SK-MEL-5 (cell line): ENCODE results near the gene DBF4B. TPM values are rescaled to one million over a fixed set of nuclear protein-coding genes. Genes with fewer than 3 reads are reported as not detected.
"Not testable (repeated sequence)": the region's sequence is repeated elsewhere in the genome, so short reads cannot be mapped to it uniquely, and the experiment has no call there.

ENCODE experiments used
- DNase-seq: peaks from one replicate; pipeline ENCODE4 v3.0.0-alpha.2; 2016; ENCODE audit warnings: low read depth, low spot score
- in situ Hi-C: cut with HindIII; loops from 2 replicates; pipeline ENCODE4 v1.10.0; 2016; ENCODE audit warnings: low sequenced_read_pairs, high pct_unique_total_duplicates, low pct_unique_long_range_greater_than_20kb
- polyA plus RNA-seq, 2 experiments: library from polyadenylated mRNA; depleted of rRNA; stranded (reverse); fragments of >200 nt; gene quantifications; 2 replicates each; pipeline ENCODE4 v1.2.3, GENCODE V29; 2015
- total RNA-seq: library from RNA; depleted of rRNA; stranded (reverse); fragments of >200 nt; shearing (Covaris generic); gene quantifications from 2 replicates; pipeline ENCODE4 v1.2.3, GENCODE V29; 2014; rRNA removed

The DBF4B gene, protein sequence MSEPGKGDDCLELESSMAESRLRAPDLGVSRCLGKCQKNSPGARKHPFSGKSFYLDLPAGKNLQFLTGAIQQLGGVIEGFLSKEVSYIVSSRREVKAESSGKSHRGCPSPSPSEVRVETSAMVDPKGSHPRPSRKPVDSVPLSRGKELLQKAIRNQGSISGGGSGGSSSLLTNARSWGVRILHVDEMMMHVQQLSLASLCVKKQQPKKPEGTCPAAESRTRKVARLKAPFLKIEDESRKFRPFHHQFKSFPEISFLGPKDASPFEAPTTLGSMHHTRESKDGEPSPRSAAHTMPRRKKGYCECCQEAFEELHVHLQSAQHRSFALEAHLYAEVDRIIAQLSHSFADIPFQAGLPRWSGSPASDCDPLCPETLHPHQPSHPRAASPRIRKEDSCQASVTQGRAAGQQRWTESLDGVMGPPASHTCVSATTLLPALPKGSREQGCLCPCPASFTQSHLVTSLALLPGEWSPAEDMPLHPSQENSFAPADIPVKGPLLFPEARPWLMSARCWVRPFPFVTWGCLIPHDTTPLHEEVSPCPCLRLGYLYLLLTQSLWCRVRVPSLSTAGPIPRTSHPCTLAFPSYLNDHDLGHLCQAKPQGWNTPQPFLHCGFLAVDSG
- total RNA-seq, result 9.0 and 9.4 TPM in 2 replicates
- 15.0 TPM in 2 replicates for polyA plus RNA-seq (2015; cell fraction: cytosol; rRNA removed)
- polyA plus RNA-seq (2015; cell fraction: nucleus; rRNA removed), result 80.9 and 81.2 TPM in 2 replicates

DNA sequence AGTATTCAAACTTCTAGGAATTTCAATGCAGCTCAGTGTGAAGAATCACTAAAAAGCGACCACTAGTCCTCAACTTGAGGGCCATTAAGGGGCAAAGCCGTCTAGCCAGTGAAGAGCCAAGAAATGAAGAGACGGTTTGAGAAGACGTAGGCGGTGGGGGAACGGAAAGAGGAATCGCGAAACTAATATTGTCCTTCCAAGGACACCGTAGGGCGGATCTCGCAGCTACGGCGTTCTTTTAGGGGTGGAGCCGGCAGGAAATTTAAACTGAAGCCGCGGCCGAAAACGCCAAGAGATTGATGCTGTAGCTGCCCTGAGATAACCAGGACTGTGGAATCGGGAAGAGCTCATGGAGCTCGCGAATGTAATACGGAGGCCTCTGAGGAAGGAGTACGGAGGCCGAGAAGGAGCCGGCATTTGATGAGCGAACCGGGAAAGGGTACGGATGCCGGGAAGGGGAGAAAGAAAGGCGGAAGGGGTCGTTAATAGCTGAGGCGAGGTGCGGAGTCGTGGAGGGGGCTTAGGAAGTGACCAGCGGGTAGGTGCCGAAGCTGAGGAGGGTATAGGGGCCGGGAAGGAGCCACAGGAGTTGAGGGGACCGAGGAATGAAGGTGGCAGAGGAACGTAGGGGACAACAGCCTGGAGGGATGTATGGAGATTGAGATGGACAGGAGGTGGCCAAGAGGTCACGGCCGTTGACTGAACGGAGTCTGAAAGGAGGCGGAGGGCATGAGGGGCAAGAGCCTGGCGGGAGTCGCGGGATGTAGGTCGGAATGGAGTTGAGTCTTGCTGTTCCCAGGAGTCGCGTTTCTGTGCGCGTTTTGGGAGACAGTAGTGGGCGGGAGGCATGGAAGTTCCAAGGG lies at the start of gene DBF4B:
Gene DBF4B (plus strand): TSS at position 265 of the 863 bp plus-strand sequence. CDS start 156 bp downstream, at position 421.
- peak; percentile 90 for DNase-seq
- in situ Hi-C loops, result no loop called here

DNA sequence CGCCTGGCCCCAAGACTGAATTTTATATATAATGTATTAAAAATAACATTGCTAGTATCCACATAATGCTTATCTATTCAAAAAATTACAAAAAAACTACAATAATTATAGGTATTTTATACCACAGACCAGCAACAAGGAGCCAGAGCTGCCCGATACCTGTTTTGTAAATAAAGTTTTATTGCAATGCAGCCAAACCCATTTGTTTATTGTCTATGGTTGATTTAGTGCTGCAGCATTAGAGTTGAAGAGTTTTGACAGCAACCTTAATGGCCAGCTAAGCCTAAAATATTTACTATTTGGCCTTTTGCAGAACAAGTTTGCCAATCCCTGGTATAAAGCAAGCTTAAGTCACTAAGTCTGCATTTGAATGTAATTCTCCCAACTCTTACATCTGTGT lies 46.6 kb upstream of the DBF4B start:
- DNase-seq, result no peak
- in situ Hi-C loops, result no loop called here

DNA sequence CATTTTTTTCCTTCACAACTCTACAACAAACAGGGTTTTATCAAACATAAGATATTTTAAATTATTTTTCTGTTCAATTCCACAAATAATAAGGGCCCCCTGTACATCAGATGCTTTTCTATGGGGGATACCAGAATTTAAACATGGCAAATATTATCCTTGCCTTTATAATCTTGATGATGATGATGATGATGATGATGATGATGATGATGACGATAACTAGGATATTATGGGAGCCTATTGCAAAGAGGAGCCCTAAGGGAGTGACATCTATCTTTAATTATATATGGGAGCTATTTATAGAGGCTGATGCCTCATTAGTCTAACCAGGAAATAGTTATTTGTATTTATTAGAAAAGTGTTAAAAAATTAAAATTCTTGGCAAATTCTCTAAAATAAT lies 45.4 kb upstream of the DBF4B start:
- DNase-seq, result no peak
- in situ Hi-C loops, result no loop called here

DNA sequence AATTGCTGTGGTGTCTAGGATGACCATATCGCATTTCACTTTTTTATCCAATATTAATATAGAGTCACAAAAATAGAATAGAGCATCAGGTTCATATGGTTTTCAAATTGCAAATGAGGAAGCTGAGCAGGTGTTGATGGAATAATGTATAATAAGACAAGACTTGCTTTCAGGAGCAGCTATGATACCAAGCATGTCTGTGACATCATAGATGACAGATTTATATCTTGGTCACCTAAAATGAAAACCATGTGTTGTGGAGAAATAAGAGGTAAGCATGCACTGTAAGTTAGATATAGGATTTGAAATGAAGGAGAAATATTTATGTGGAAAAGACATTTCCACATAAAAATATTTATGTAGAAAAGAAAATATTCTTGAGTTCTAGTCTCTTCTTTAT lies 43.6 kb upstream of the DBF4B start:
- DNase-seq, result no peak
- in situ Hi-C loops, result no loop called here

DNA sequence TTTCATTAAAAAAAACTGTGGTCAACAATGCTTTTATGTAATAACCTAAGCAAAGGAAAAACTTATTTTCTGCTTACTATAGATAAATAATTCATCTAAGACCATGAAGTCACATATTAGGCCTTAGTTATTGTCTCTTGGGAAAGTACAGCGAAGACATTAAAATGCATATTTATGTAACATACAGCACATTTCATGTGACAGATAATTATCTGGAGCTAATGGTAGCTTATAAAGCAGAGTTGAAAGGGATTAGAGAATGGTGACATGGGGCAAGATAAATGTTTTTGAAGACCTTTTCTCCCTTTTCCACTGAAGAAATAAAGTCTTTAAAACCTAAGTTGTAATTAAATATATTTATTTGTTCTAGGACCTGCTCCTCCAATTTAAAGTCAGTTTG lies 42.5 kb upstream of the DBF4B start:
- no peak for DNase-seq
- in situ Hi-C loops, result no loop called here

DNA sequence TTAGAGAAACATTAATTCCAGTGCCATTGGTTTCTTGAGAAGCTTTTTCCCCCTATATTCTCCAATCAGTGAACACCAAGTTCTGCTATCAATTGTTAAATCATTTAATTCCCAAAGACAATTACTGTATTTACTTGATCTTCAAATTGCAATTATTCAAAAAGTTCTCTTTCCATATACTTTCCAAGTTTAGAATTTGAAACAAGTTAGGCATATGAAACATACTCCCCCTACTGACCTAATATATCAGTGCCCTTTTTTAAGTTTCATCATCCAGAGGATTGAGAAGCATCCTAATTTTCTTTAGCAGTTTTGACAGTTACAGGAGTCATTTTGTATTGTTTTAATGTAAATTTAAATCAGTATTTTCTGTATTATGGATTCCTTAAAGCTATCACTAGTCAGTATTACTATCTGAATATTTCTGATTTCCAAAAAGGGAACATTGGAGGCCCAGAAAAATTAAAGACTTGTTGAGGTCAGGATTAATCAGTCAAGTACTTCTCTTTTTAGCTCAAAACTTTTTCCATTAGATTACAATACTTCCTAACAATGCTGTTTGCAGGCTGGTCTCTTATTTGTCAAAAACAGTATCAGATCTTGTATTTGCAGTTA lies 35.9 kb upstream of the DBF4B start:
- peak; percentile 54 for DNase-seq
- in situ Hi-C loops, result no loop called here

DNA sequence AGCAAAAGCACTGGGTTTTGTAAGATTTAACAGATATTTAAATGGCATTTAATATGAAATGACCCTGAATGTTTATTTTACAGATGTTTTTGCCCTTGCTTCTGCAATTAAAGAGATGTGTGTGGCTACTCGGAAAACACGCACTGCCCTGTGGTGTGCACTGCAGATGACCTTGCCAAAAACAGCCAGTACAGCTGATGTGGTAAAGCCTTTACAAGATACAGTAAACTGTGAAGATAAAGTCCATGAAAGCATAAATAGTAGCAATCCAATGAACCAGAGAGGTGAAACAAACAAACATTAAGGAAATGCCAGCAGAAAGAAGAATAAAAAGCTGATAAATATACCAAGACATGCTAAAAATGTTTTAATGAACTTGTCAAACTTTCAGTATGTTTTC lies 34.6 kb upstream of the DBF4B start:
- in situ Hi-C loops, result no loop called here
- no peak for DNase-seq

DNA sequence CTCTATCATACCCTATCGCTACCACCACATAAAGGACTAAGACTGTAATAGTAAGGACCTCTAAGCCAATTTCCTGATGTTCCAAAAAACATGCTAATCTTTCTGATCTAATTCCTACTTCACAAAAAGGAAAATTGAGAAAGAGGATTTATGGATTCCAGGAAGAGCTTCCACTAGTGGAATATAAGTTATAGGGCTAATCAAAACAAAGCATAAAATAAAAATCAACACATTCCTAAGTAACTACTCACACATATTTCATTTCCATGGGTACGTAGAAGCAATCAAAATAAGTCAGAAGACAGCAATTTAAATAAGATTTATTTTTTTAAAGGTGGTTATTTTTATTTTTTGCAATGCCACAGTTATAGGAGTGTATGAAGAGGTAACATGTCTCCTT lies 31.3 kb upstream of the DBF4B start:
- in situ Hi-C loops, result no loop called here
- no peak for DNase-seq

DNA sequence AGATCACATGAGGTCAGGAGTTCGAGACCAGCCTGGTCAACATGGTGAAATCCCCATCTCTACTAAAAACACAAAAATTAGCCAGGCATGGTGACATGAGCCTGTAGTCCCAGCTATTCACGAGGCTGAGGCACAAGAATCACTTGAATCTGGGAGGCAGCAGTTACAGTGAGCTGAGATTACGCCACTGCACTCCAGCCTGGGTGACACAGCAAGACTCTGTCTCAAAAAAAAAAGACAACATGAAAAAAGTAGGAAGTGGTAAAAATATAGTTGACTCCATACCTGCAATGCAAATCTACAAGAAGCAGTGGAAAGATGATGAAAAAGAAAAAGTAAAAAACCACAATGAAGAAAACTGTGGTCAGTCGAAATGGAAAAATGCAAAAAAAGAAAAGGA lies 25.2 kb upstream of the DBF4B start:
- in situ Hi-C loops, DNase-seq: not testable (repeated sequence)

DNA sequence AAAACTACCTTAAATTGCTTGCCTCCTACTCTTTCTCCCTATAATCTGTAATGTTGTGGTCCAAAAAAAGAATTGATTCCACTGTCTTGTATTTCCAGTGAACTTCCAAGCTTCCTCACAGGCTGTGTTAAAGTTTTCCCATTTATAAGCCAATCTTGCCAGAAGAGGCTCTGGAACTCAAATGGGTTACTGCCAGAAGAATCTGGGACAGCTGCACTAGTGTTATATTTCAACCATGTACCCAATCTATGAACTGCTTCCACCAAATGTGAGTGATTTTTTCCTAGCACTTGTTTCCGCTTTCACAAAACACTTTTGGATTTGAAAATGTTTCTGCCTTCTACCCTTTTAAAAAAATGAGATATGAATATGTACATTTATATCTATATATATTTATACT lies 20.7 kb upstream of the DBF4B start:
- in situ Hi-C loops, result no loop called here
- no peak for DNase-seq

DNA sequence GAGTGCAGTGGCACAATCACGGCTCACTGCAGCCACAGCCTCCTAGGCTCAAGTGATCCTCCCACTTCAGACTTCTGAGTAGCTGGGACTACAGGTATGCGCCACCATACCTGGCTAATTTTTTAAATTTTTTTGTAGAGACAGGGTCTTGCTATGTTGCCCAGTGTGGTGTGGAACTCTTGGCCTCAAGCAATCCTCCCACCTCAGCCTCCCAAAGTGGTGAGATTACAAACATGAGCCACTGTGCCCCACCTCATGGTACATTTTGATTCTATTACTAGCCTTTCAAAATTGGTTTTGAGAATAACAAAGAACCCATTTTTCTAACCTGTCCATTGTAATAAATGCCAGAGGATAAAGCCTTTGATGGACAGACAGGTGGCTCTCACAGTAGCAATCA lies 20.3 kb upstream of the DBF4B start:
- in situ Hi-C loops, result no loop called here
- DNase-seq, result no peak

DNA sequence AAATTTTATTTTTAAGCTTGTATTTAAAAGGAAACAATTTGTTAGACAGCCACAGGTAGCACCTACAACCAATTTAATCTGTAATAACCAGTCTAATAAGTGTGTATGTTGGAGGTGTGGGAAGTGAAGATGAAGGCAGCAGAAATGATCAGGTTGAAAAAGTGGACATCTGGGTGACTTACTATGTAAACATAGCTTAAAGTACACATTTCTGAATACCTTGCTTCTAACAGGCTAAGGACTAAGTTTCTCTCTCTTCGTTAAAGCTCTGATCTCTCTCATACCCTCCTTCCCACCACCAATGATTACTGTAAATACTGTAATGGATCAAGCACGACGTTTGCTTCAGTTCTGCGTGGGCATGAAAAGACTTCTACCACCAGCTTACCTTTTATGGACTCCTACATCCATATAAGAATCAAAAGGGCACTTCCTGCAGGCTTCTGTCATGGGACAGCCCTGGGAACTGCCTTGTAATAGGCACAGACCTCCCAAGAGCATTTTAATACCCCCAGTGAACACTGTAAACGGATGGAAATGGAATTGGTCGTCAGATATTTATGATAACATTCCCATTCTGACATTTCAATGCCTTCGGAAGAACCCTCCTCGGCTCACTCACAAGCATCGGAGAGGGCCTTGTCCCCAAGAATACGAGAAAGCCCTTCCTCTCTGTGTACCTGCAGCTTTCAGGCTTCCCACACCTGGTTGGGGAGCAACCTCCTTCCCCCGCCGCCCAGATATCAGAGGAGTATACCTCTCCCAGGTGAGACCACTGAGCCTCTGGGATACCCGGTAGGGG lies 19.6 kb upstream of the DBF4B start:
- in situ Hi-C loops, result no loop called here
- DNase-seq, result peak; percentile 4

DNA sequence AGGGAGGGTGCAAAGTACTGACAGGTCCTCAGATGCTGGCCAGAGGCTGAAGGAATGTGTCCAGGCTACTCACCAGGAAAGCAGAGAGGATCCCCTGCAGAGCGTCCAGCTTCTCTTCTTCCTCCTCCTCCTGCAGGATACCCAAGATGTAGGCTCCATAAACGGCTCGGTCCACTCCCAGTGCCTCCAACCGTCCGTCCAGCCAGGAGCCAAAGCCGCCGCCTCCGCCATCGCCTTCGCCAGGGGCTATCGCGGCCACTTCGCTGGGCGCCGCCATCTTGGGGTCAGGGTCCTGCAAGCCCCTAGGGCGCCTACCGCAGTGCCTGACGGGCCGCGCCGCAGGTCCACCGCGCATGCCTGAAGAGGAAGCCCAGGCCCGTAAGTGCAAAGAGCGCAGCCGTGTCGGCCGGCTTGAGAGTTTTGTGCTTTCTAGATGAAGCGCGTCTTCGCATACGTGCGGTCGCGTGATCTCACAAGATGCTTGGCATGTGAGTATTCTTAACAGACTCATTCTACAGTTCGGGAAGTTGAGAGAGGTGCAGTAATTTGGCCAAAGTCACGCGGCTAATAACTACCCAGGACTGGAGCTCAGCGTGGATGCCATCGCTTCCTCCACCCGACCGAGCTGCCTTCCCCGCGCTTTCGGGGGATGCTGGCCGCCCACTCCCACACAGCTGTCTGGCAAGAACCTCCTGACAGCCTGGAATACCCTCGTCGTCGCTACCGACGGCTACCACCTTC lies 18.8 kb upstream of the DBF4B start, which contains the start of gene CCDC43:
Gene CCDC43 (minus strand): TSS at position 300 of the 741 bp plus-strand sequence. CDS start 23 bp downstream, at position 277.
- in situ Hi-C loops, result no loop called here
- peak; percentile 99 for DNase-seq

DNA sequence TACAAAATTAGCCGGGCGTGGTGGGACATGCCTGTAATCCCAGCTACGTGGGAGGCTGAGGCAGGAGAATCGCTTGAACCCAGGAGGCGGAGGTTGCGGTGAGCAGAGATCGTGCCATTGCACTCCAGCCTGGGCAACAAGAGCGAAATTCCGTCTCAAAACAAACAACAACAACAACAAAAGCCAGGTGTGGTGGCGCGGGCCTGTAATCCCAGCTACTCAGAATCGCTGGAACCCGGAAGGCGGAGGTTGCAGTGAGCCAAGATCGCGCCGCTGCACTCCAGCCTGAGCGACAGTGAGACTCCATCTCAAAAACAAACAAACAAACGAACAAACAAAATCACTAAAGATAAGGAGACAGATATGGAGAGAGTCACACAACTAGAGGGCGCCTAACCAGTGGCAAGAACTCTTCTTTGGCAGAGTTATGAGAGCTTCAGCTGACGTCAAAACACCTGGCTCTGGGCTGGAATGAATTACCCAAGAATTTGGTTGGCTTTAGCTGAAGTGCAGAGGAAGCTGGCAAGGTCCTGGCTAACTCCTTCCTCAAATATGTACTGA lies 17.6 kb upstream of the DBF4B start:
- peak; percentile 67 for DNase-seq
- in situ Hi-C loops, result not testable (repeated sequence)

DNA sequence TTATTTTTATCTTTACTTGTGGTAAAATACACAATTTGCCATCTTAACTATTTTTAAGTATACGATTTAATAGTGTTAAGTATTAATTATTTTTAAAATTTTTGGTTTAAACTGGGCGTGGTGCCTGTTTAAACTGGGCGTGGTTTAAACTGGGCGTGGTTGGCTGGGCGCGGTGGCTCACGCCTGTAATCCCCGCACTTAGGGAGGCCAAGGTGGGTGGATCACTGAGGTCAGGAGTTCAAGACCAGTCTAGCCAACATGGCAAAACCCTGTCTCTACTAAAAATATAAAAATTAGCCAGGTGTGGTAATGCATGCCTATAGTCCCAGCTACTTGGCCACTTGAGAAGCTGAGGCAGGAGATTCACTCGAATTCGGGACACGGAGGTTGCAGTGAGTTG lies 14.9 kb upstream of the DBF4B start:
- DNase-seq, result no peak
- in situ Hi-C loops, result no loop called here

DNA sequence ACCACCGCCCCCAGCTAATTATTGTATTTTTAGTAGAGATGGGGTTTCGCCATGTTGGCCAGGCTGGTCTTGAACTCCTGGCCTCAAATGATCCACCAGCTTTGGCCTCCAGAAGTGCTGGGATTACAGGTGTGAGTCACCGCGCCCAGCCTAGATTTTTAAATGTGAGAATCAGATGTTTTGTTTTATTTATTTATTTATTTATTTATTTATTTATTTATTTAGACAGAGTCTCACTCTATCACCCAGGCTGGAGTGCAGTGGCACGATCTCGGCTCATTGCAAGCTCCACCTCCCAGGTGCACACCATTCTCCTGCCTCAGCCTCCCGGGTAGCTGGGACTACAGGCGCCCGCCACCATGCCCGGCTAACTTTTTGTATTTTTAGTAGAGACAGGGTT lies 8.2 kb upstream of the DBF4B start:
- DNase-seq, in situ Hi-C loops: not testable (repeated sequence)
